GM18861 (cell line): Measurements from ENCODE around the gene SH2D6.

Experiments
- ATAC-seq: cut with Tn5 transposase; IDR thresholded peaks from one replicate; pipeline ENCODE4 v1.9.1; 2021; ENCODE audit not compliant: unreplicated experiment

SH2D6 gene

DNA sequence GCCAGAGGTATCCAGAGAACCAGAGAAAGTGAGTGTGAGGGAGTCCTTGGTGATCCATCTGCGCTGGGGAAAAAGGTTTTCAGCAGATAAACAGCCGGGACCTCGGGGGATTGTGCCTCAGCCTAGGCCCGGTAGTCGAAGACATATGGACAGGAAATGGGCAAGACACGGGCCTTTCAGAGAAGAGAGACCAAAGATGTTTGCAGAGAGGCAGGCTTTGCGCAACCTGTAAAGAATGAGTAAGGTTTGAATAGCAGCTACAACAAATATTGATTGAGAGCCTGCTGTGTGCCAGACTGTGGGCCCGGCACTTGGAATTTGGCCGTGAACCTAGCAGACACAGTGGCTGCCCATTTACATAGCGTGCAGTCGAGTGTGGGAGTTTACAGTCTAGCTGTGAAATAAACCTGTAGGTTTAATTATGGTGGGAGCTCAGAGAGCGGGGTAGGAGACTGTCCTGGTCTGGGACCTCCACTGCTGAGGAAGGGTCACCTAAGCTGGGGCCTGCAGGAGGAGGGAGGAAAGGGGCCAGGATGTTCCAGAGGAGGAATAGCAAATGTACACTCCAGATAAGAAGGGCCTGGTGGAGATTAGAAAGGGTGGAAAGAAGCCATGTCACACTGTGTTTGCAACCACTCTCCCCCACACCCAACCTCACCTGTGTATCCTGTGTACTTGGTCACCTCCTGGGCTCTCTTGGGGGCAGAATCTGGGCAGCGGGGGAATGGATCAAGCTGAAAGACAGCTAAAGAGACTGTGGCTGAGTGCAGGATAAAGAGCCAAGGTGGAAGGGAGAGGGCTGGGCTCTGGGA is 3.0 kb downstream of the SH2D6 start:
- ATAC-seq = no peak

DNA sequence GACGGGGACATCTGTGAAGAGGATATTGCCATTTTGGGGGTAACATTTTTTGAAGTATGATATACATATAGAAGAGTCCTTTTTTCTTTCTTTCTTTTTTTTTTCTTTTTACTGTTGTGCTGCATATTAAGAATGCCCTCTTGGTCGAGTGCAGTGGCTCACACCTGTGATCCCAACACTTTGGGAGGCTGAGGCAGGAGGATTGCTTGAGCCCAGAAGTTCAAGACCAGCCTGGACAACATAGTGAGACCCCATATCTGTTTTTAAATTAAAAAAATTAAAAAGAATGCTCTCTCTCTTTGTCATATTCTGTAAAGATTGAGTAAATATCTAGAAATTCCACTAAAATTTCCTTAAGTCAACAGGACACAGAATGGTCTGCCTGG is 3.6 kb downstream of the SH2D6 start:
- ATAC-seq = no peak

DNA sequence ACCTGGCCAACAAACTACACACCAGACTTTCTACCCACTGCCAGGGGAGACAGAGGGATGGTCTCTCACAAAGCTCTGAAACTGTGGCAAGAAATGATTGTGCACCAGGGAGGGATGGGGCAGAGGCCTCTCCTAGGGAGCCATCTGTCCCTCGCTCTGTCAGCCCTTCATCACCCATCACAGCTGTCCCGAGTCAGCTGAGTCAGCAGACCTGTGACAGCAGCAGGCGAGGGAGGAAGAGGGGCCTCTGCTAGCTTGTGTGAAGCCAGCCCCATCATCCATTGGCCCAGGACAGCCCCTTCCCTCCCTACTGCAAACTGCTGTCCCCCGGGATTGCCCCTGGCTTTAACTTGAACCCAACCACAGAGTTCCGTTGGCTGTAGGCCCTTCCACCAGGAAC is 5.0 kb downstream of the SH2D6 start:
- no peak for ATAC-seq

DNA sequence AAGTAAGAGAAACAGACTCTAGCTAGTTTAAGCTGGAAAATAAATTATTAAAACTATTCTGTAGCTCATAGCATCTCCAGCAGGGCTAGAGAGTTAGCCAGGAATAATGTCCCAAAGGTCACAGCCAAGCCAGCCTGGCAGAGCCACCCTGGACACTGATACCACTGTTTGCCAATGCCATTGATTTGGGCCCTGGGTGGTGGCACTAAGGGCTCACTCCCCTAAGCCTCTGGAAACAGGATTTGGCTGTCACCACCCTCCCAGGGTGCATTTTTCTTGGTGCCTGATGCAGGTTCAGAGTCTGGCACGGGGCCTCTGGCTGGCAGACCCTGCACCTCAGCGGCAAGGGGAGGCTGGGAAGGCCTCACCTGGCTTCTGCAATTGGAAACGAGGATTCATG is 7.1 kb downstream of the SH2D6 start:
- ATAC-seq = no peak

DNA sequence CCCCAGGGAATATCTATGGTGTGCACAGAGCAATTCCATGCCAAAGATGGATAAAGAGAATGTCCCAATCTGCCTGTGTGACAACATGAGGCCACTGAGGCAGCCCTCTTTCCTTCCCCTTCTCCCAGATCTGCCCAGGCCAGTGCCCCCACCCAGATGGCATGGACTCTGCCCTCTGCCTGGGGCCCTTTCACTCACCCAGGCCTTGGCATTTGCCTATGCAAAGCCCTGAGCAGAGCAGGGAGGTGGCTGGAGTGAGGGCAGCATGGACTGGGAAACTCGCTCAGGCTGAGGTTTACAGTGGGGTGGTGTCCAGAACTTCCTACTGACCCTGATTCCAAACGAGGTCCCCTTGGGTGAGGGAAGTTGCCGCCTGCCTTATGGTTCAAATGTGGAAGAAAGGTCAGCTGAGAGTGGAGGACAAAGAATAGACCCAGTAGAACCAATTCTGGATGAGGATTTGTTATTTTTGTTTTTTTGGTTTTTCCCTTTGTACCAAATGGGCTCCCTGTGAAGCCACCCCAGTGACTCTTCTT is 8.9 kb downstream of the SH2D6 start:
- no peak for ATAC-seq

DNA sequence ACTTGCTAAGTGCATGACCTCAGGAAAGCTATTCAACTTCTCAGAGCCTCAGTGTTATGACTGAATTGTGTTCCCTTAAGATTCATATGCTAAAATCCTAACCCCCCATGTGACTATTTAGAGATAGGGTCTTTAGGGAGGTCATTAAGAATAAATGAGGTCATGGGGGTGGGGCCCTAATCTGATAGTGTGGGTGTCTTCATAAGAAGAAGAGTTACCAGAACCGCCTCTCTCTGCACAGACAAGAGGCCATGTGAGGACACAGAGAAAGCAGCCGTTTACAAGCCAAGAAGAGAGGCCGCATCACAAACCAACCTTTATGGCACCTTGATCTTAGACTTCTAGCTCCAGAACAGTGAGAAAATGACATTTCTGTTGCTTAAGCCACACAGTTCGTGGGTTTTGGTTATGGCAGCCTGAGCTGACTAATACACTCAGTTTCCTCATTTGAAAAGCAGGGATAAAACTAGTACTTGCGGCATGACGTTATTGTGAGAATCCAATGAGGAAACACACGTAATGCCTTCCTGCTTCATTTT is 9.9 kb downstream of the SH2D6 start:
- ATAC-seq = no peak

DNA sequence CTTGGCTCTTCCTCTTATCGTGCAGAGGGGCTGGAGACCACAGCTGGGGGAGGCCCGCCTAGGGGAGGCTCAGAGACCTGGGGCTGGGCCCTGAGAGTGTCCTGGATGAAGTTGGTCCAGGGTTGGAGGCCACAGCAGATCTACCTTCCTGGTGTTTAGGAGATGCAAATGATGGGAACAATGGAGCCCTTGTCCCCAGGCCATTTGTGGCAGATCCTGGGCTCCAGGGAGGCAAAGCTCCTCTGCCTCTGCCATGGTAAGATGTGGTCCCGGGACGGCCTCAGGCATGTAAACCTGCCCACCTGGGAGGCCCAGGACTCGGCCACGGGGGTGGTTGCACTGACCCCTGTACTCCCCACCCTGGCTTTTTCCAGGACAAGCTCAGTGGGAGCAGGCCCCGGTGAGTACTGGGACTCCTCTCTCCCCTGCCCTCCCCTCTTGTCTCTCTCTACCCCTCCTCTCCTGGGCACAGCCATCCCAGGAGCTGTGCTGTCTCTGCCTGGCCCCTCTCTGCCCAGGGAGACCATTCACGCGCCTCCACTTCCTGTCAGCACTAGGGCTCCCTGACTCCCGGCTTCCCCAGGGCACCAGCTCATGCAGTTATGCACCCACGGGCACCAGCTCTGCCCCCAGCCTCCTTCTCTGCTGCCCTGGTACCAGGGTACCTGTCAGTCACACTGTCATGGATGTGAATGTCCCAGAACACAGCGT is 10.9 kb downstream of the SH2D6 start:
- ATAC-seq = no peak

DNA sequence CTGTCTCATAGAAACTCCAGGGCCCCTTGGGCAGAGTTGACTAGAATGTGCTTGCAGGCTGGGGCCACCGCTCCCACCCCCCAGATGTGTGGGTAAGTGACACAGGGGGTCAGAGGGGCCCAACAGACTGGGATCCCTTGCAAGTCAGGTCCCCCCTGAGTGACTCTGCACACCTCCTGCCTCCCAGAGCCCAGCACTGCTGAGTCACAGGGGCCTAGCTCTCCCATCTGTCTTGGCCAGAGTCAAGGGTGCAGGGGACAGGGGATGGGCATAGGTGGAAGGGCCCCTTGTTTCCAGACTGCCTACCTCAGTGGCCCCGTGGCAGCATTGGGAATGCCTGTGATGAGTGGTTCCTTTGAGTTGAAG is 11.4 kb downstream of the SH2D6 start:
- ATAC-seq = no peak

DNA sequence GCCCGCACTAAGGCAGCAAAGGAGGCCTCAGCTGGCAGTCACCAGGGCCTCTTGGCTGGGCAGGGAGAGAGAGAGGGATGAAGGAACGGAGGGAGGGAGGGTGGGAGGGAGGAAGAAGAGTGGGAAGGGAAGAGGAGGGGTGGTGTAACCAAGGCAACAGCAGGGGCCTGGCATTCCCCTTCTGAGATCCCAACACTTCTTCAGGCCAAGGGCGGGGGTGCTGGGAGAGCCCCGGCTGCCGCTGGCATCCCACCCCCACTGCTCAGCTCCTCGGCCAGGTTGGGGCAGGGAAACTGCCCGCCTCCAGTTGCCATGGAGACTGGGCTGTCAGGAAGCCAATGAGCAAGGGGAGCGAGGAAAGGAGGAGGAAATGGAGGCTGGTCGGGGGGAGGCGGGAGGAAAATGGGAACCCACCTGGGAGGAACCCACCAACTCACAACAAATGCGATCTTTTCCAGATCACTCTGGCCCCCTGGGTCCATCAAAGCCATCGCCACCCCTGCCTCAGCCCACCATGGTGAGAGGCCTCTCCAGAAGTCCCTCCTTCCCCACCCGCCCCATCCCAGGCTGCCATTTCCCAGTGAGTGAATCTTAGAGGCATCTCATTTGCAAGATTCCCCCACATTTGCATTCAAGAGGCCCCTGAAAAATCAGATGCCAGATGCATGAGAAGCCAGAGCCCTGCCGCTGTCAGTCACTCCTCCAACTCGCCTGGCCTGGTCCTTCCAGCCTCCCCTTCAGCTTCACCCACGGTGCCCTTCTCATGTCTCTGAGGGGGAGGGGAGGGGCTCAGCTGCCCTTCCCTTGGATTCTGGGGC is 12.4 kb downstream of the SH2D6 start:
- ATAC-seq = no peak

DNA sequence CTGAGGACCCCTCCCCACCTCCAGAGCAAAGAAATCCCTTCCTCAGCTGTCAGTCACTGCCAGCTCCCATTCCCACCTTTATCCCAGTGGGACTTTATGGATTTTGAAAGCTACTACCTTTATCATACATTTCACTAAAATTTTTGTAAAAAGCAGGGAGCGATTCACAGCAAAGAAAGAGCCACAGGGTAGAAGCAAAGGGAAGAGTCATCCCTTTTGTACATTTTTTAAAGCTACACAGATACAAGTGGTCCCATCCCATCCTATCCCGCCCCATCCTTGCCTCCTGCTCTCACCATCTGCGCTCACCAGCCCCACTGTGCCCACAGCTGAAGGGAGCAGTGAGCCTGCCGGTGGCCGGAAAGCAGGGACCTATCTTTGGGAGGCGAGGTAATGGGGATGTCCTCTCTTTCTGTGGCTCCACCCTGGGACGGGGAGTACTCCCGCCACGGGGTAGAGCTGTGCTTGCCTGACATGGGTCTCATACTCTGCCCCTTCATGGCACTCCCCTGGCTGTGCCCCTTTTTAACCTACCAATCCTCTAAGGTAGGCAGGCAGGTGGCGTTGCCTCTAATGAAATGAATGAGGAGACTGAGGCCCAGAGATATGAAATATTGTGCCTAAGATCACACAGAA is 13.2 kb downstream of the SH2D6 start:
- no peak for ATAC-seq

DNA sequence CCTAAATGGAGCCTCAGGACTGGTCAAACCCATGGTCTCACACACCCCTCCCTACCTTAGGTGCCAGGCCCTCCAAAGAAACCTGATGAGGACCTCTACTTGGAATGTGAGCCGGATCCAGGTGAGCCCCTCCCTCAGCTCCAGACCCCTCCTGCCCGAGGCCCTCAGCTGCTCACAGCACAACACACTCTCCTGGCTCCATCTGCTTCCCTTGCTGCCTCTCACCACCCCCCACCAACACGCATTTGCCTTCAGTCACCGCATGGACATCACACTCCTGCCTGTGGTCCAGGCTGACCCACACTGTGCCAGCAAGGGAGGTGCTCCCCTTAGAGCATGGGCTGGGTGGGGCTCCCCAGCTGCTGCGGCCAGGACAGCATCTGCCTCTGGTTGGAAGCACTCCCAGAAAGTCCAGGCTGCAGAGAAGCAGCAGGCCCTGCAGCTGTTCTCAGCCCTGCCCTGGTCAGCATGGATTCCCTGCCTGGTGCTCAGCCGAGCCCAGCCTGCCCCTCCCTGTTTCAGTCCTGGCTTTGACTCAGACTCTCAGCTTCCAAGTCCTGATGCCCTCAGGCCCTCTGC is 15.1 kb downstream of the SH2D6 start:
- ATAC-seq = no peak

DNA sequence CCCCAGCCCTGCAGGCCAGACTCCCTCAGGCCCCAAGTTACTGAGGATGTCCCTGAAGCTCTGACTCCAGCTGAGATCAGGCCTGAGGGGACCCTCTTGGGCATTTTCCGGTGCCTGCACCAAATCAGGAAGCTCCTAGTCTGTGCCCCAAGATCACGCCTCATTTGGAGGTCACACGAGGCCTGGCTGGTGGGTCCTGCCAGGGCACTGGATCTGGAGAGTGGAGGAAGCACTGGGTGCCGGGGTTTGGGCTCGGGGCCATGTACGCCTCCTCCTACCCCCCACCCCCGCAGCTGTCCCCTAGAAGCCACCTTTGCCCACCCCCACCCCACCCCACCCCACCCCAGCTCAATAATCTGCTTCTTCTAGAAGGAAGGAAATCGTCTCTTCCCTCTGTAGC is 16.2 kb downstream of the SH2D6 start:
- no peak for ATAC-seq

DNA sequence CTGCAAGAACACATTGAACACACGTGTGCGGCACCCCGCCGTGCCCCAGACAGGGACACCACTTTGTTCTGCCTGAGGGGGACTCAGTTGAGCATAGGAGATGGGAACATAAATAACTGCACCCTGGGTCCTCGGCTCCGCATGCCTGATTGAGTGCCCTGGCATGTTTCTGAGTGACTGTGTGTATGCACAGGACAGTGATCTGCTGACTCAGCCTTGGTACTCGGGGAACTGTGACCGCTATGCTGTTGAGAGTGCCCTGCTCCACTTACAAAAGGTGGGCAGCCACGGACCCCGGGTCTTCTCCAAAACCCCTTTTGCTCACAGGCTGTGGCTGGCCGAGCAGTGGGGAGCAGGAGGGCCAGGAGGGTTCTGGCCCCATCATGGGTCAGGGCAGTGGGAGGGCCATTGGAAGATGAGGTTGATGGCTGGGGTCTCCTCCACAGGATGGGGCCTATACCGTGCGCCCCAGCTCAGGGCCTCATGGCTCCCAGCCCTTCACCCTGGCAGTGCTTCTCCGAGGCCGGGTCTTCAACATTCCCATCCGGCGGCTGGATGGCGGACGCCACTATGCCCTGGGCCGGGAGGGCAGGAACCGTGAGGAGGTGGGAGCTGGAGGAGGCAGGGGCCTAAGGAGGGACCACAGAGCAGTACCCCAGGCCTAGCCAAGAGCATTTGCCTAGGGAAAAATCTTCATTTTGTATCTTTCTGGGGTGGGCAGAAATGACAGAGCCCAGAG is 16.9 kb downstream of the SH2D6 start:
- no peak for ATAC-seq

DNA sequence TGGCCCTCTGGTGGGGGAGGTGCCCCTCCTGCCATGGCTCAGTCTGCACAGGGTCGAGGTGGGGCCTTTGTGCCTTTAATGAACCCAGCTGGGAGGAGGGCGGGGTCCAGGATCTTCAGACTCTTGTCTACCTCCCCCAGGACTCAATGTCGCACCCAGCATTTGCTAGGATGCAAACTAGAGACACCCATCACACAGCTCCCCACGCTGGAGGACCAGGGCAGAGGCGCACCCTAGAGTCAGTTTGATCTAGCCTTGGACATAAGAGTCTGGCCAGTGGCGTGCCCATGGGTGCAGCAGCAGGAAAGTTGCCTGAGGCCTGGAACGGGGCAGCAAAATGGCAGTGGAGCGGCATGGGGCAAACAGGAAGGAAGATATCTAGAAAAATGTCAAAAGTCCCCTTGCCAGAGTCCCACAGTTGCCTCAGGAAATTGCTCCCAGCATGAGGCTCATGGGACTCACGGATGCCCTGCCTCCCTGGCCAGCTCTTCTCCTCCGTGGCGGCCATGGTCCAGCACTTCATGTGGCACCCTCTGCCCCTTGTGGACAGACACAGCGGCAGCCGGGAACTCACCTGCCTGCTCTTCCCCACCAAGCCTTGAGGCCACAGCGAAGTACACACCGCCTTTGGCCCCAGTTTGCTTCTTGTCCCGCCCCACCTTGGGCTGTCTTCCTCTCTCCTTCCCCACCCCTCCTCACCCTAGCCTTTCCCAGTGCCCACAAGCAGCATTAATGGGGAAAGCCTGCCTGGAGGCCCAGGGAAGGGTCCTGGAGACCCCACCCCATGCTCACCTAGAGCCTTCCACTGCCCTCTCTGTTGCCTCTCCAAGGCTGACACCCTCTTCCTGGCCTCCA is 17.7 kb downstream of the SH2D6 start:
- no peak for ATAC-seq

DNA sequence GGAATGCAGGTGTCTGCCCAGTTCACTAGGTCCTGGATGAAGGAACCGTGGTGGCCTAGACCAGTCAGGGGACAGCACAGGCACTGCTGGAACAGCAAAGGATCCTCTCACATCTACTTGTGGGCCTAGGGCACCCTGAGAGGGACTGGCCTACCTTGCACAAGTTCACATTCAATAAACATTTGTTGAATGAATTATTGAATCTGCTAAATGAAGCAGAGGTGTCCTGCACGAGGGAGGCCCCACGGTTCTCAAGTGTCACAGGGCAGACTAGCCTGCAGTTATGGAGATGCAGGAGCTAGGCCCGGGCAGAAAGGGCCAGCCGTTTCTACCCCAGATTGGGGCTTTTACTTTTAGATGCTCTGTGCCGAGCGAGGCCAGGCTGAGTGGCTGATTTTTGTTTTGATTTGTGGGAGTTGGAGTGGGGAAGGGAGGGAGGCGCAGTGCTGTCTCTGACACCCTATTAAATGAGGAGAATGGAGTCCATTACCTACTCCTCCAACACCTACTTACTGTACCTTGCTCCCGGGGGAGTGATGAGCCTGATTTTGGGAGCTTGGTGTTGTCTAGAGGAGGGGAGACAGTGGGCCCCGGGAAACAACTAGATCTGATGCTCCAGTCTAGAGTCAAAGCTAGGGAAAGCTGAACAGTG is 18.4 kb downstream of the SH2D6 start:
- ATAC-seq = no peak

DNA sequence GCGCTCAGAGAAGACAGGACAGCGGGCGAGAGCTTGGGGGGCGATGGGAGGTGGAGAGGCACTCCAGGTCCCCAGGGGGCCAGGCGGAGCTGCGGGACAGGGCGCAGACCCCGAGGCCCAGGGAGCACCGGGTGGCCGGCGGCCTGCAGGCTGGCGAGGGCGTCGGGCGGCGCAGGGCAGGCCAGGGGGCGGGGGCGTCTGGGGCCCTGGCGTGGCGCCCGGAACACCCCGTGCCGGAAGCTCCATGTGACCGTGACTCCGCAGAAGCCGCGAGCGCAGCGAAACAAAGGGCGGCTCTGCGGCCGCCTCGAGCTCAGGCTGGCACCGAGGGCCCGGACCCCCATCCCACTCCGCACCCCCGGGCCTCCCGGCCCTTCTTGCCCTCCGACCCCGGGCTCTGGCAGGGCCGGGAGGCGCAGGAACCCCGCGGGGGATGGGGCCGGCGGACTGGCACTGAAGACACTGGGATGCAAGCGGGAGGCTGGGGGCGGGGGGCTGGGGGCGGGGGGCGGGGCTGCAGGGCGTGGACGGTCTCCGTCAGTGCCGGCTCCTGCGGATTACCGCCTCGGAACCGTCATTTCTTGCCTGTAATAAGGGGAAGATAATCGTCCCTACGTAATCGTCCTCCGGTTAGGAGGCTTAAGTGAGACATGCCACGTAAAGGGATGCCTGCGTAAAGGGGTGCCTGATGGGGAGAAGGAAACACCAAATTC is 19.1 kb downstream of the SH2D6 start:
- peak; percentile 74 for ATAC-seq

DNA sequence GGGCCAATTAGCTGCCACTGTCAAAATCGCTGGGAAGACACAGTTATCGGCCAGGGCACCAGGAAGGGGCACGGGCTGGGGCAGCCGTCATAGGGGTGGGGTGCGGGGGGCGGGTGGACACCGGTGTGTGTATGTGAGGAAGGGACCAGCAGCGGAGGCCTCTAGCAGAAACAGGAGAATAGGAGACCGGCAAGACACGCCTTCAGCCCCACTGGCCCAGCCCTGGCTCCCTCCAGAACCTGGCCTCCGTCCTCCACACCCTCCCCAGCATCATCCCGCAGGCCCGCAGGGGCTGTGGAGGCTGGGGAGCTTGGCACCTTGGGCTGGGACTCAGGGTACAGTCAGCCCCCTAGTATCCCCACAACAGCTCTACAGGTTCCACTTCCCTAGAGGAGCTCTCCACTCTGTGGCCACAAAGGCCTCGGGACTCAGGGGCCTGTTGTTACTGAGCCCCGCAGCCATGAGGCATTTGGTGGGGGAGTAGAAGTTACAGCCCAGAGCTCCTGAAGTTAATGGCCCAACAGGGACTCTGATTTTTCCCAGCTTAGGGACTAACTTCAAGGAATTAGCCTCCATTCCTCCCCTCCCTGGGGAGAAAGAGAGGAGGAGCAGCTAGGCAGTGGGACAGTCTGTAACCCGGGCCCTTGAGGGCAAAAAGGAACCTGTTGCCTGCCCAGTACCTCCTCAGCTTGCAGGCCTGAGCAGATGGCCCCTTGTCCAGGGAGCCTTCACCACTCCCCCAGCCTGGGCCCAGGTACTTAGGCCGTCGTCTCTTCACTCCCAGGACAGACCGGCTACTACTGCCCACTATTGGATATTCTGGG is 19.9 kb downstream of the SH2D6 start:
- ATAC-seq = no peak
